PFSK-1 (cell line): ENCODE data around the gene IFITM10.

Experiments
- FOXP2 ChIP-seq: optimal IDR thresholded peaks from 2 replicates; pipeline ENCODE3; 2011; ENCODE audit warnings: borderline replicate concordance, control low read depth, inconsistent platforms; ENCODE audit not compliant: insufficient read depth; ENCODE audit errors: extremely low read length, extremely low read depth
- POLR2AphosphoS5 ChIP-seq: IDR thresholded peaks from 2 replicates; pipeline ENCODE4 v1.6.1; 2012; ENCODE audit warnings: low read depth, mild to moderate bottlenecking, control low read depth, low read length, moderate library complexity
- SIN3A ChIP-seq: IDR thresholded peaks from 2 replicates; pipeline ENCODE4 v1.6.1; 2012; ENCODE audit warnings: mild to moderate bottlenecking, low read length, moderate library complexity, borderline replicate concordance; ENCODE audit not compliant: insufficient read depth
- TAF1 ChIP-seq: IDR thresholded peaks from 2 replicates; pipeline ENCODE4 v1.6.1; 2012; ENCODE audit warnings: low read length, control low read depth, borderline replicate concordance; ENCODE audit not compliant: insufficient read depth
- TF ChIP-seq, protein P1 (sequence below), 2 experiments: IDR thresholded peaks; 2 replicates each; pipeline versions ENCODE4 v1.6.1 to v1.8.0; 2011 to 2012; ENCODE audit warnings: low read depth in 2 of 2, low read length in 2 of 2, control low read depth in 1 of 2, inconsistent platforms in 1 of 2, mild to moderate bottlenecking in 1 of 2, moderate library complexity in 1 of 2; ENCODE audit not compliant: insufficient read depth in 1 of 2

IFITM10 gene

DNA sequence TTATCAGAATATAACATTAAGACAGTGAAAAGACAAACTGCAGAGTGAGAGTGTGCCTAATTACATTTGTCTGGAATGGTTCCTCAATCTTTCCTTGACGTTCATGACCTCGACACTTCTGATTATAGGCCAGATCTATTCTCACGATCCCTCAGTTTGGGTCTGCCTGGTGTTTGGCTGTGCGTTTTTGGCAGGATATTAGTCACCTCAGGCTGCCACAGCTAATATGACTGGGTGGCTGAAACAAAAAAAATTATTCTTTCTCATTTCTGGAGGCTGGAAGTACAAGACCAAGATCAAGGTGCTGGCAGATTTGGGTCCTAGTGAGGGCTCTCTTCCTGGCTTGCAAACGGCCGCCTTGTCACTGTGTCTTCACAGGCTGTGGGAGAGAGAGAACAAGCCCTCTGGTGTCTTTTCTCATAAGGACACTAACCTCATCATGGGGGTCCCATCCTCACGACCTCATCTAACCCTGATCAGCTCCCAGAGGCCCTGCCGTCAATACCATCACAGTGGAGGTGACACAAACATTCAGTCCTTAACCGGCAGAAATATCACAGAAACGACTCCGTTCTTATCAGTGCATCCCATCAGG, 23.2 kb downstream of the IFITM10 start:
- TF ChIP-seq TAF1, result no peak
- no peak for TF ChIP-seq FOXP2
- no peak for TF ChIP-seq POLR2AphosphoS5
- TF ChIP-seq, protein P1, sequence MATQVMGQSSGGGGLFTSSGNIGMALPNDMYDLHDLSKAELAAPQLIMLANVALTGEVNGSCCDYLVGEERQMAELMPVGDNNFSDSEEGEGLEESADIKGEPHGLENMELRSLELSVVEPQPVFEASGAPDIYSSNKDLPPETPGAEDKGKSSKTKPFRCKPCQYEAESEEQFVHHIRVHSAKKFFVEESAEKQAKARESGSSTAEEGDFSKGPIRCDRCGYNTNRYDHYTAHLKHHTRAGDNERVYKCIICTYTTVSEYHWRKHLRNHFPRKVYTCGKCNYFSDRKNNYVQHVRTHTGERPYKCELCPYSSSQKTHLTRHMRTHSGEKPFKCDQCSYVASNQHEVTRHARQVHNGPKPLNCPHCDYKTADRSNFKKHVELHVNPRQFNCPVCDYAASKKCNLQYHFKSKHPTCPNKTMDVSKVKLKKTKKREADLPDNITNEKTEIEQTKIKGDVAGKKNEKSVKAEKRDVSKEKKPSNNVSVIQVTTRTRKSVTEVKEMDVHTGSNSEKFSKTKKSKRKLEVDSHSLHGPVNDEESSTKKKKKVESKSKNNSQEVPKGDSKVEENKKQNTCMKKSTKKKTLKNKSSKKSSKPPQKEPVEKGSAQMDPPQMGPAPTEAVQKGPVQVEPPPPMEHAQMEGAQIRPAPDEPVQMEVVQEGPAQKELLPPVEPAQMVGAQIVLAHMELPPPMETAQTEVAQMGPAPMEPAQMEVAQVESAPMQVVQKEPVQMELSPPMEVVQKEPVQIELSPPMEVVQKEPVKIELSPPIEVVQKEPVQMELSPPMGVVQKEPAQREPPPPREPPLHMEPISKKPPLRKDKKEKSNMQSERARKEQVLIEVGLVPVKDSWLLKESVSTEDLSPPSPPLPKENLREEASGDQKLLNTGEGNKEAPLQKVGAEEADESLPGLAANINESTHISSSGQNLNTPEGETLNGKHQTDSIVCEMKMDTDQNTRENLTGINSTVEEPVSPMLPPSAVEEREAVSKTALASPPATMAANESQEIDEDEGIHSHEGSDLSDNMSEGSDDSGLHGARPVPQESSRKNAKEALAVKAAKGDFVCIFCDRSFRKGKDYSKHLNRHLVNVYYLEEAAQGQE (IDR thresholded peaks at IDR 0.05; ENCODE audit: insufficient read depth in 1 of 2, low read depth in 2 of 2, low read length in 2 of 2), result no peak
- TF ChIP-seq SIN3A, result no peak

DNA sequence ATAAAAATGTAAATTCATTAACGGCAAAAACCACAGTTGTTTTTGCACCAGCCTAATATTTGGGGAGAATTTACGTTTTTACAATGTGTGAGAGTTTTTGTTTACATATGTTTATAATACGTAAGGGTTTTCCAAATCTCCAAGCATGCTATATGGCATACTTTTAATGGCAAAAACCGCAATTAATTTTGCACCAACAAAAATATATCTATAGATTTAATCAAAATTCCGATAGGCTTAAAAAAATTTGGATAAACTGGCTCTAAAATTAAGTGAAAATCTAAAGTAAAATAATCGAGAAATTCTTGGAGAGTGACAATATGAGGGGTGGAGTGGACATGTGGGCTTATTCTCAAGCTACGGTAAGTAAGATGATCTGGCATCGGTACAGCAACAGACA, 30.6 kb downstream of the IFITM10 start:
- TF ChIP-seq TAF1 (no peak), POLR2AphosphoS5 (no peak), FOXP2 (no peak)
- TF ChIP-seq, protein P1 (IDR thresholded peaks at IDR 0.05; ENCODE audit: insufficient read depth in 1 of 2, low read depth in 2 of 2, low read length in 2 of 2), result no peak

DNA sequence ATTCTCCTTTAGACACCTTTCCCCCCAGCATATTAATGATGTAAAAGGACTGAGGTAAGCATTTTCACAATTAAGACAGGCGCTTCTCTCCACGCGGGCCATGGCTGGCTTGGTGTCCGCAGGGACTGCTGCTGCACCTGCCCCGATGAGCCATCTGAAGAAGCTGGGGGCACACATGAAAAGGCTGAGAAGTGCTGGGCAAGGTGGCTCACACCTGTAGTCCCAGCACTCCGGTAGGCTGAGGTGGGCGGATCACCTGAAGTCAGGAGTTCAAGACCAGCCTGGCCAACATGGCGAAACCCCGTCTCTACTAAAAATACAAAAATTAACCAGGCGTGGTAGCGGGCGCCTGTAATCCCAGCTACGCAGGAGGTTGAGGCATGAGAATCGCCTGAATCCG, 32.1 kb downstream of the IFITM10 start:
- TF ChIP-seq POLR2AphosphoS5 (no peak), FOXP2 (no peak), TAF1 (no peak), SIN3A (no peak)
- TF ChIP-seq, protein P1 (IDR thresholded peaks at IDR 0.05; ENCODE audit: insufficient read depth in 1 of 2, low read depth in 2 of 2, low read length in 2 of 2), result no peak

DNA sequence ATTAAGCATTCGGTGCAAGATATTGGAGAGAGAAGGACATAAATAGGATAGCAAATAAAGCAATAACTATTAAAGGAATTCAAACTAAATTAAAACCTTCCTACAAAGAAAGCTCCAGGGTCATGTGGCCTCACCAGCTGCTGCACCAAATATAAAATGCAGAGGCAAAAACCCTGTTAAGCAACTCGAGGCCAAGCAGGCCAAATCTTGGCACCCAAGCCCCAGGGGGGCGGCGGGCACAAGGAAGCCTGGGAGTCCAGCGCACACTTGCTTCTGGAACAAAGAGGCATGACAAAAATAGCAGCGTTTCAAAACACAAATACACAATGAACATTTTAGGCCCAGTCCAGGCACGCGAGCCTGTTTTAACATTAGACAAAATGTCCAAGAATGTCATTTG, 32.6 kb downstream of the IFITM10 start:
- no peak for TF ChIP-seq SIN3A
- TF ChIP-seq, protein P1 (IDR thresholded peaks at IDR 0.05; ENCODE audit: insufficient read depth in 1 of 2, low read depth in 2 of 2, low read length in 2 of 2), result no peak
- TF ChIP-seq TAF1, result no peak
- no peak for TF ChIP-seq POLR2AphosphoS5
- TF ChIP-seq FOXP2, result no peak
